HepG2 (cell line): ENCODE data around the gene TRPV6. TPM values are rescaled to one million over a fixed set of nuclear protein-coding genes. Genes with fewer than 3 reads are reported as not detected.

Experiments
- ATAC-seq: fragments of 200-7000 bp; cut with Tn5 transposase; 3 replicates; pipeline ENCODE4 v1.9.1; 2020; ENCODE audit warnings: mild to moderate bottlenecking, moderate library complexity
- BruUV-seq: library from RNA; stranded (reverse); fragments of 400-500 nt; replicated peaks from 2 replicates; lab custom pipeline; 2021; lab: Mats Ljungman, UMichigan
- CTCF ChIA-PET: fragments of 300-600 bp; formaldehyde crosslinking; extraction: SDS; loops from one replicate; lab custom pipeline; 2021; ENCODE audit warnings: low total read pairs, inconsistent platforms, low intra/inter-chr PET ratio; lab: Yijun Ruan, JAX
- POLR2A ChIA-PET: fragments of 350-600 bp; sonication (Branson Sonifier 250); formaldehyde crosslinking; loops from one replicate; lab custom pipeline; 2020; ENCODE audit warnings: antibody characterized with exemption, inconsistent platforms; lab: Yijun Ruan, JAX
- DNase-seq: peaks from one replicate; pipeline ENCODE4 v3.0.0-alpha.2; 2015; ENCODE audit warnings: low spot score
- FAIRE-seq: peaks from 3 replicates; lab custom pipeline; 2011; peaks lifted over from hg19 to GRCh38; lab: Jason Lieb, UNC
- H2AFZ ChIP-seq: one replicate; pipeline ENCODE4 v1.6.1; 2011; ENCODE audit warnings: low read length, inconsistent platforms
- H3K27ac ChIP-seq: fragments of 300-600 bp; 3 replicates; pipeline ENCODE4 v1.8.0; 2011; ENCODE audit warnings: mixed run types, mild to moderate bottlenecking, mixed read lengths, low read length, inconsistent platforms; ENCODE audit not compliant: insufficient read depth; ENCODE audit errors: extremely low read length
- H3K27me3 ChIP-seq, 2 experiments: fragments of 200-600 bp in 1 of 2; 2 replicates in 1 of 2; 3 replicates in 1 of 2; pipeline versions ENCODE4 v1.6.0 to v1.8.0; 2011; ENCODE audit warnings: low read length in 2 of 2, mild to moderate bottlenecking in 2 of 2, moderate library complexity in 2 of 2, inconsistent platforms in 1 of 2; ENCODE audit not compliant: insufficient read depth in 2 of 2, control insufficient read depth in 1 of 2
- H3K36me3 ChIP-seq, 2 experiments: fragments of 200-600 bp in 1 of 2; replicated peaks in 1 of 2; 2 replicates in 1 of 2; 3 replicates in 1 of 2; pipeline versions ENCODE4 v1.5.1 to v1.8.0; 2011; ENCODE audit warnings: low read length in 2 of 2, inconsistent platforms in 1 of 2; ENCODE audit not compliant: insufficient read depth in 2 of 2, control insufficient read depth in 1 of 2
- H3K4me1 ChIP-seq: 2 replicates; pipeline ENCODE4 v1.5.1; 2012; ENCODE audit warnings: low read length, inconsistent platforms; ENCODE audit not compliant: insufficient read depth
- H3K4me2 ChIP-seq: 2 replicates; pipeline ENCODE4 v1.6.0; 2011; ENCODE audit warnings: low read depth, low read length, inconsistent platforms
- H3K4me3 ChIP-seq, 3 experiments: fragments of 200-600 bp in 1 of 3; sonication (generic), shearing (Covaris generic) in 1 of 3; replicated peaks in 1 of 3; 2 replicates each; pipeline ENCODE4 v1.5.1; 2011 to 2016; ENCODE audit warnings: low read length in 3 of 3, inconsistent platforms in 2 of 3, low read depth in 2 of 3, mild to moderate bottlenecking in 2 of 3, control low read depth in 1 of 3, mixed read lengths in 1 of 3; ENCODE audit not compliant: insufficient read depth in 1 of 3
- H3K79me2 ChIP-seq: one replicate; pipeline ENCODE4 v1.6.1; 2011; ENCODE audit warnings: low read length, inconsistent platforms; ENCODE audit not compliant: insufficient read depth
- H3K9ac ChIP-seq: 2 replicates; pipeline ENCODE4 v1.6.0; 2011; ENCODE audit warnings: mild to moderate bottlenecking, low read depth, low read length, inconsistent platforms; ENCODE audit not compliant: insufficient read depth
- H3K9me3 ChIP-seq: 2 replicates; pipeline ENCODE4 v1.5.1; 2012; ENCODE audit warnings: mild to moderate bottlenecking, low read length
- H4K20me1 ChIP-seq: 2 replicates; pipeline ENCODE4 v1.6.0; 2011; ENCODE audit warnings: inconsistent platforms, mild to moderate bottlenecking, low read length, moderate library complexity; ENCODE audit not compliant: insufficient read depth
- BRF2 ChIP-seq: sonication (generic); formaldehyde crosslinking; IDR thresholded peaks from 2 replicates; pipeline ENCODE4 v1.8.1; 2022; ENCODE audit warnings: mild to moderate bottlenecking, missing genetic modification reagents
- CC2D1A ChIP-seq: sonication (generic); formaldehyde crosslinking; IDR thresholded peaks from 2 replicates; pipeline ENCODE4 v1.8.1; 2023; ENCODE audit warnings: mild to moderate bottlenecking, missing genetic modification reagents
- ZBTB25 ChIP-seq: IDR thresholded peaks from 2 replicates; pipeline ENCODE4 v1.6.1; 2018; ENCODE audit warnings: missing genetic modification reagents
- ZNF703 ChIP-seq: sonication (generic); formaldehyde crosslinking; IDR thresholded peaks from 2 replicates; pipeline ENCODE4 v1.5.1; 2020; ENCODE audit warnings: missing genetic modification reagents, mild to moderate bottlenecking, moderate library complexity, borderline replicate concordance
- WGBS: methylation state at CpG from one replicate; pipeline ENCODE4 v1.1.6; 2017; ENCODE audit warnings: low lambda C conversion rate; 5-methylcytosine and 5-hydroxymethylcytosine counted together
- in situ Hi-C: cut with HindIII; loops from 2 replicates; pipeline ENCODE4 v1.10.0; 2017; ENCODE audit warnings: low pct_unique_long_range_greater_than_20kb; ENCODE audit not compliant: extremely low pct_ligation_motif_present
- intact Hi-C: fragments of 100-400 bp; cut with micrococcal nuclease; formaldehyde crosslinking; loops from one replicate; pipeline ENCODE4 v1.10.0; 2022; ENCODE audit not compliant: unreplicated experiment
- polyA plus RNA-seq, 8 experiments: library from polyadenylated mRNA; depleted of rRNA in 3 of 8; stranded (reverse) in 7 of 8; unstranded in 1 of 8; fragments of >200 nt; fragmentation: Illumina TruSeq in 4 of 8; extraction: Trizol in 4 of 8; gene quantifications; 2 replicates each; pipeline versions ENCODE4 v1.2.1 to v1.2.3, GENCODE V29; 2011 to 2016; ENCODE audit warnings: low read depth in 4 of 8, missing spikeins in 1 of 8, mixed read lengths in 1 of 8; ENCODE audit not compliant: insufficient read depth in 1 of 8
- total RNA-seq, 5 experiments: library from RNA; depleted of rRNA; stranded (reverse); fragments of >200 nt; fragmentation: Illumina TruSeq; extraction: Trizol; gene quantifications; 2 replicates each; pipeline ENCODE4 v1.2.3, GENCODE V29; 2016; ENCODE audit warnings: low read depth in 1 of 5

The TRPV6 gene
- total and polyA plus RNA-seq, 2 of the 13 experiments (the other 11 are each of a cell fraction or from before 2014, with no cell fraction given) = not detected

GRCh38 chr7:142930126-142930730 is 44.7 kb upstream of the TRPV6 start:
- BruUV-seq = no TSS peak

More at GRCh38 chr7:142930126-142930730, 44.7 kb upstream of the TRPV6 start:
- FAIRE-seq (no peak), ATAC-seq (no peak), DNase-seq (no peak)
- no peak overlapping the region for H3K4me2 ChIP-seq
- no peaks in the 10 kb centered on the region for H3K9me3 ChIP-seq
- WGBS = 0% methylated on average over 9 of the region's 11 CpGs
- no peak overlapping the region for H2AFZ ChIP-seq
- no peaks in the 10 kb centered on the region for H3K4me1 ChIP-seq
- peaks cover 0 to 4% of the 10 kb centered on the region in 2 experiments; a peak in 1 of 5 replicates for H3K27me3 ChIP-seq
- intact Hi-C loops (no loop called here), in situ Hi-C loops (no loop called here)
- no peaks in the 10 kb centered on the region for H4K20me1 ChIP-seq
- TF ChIP-seq ZBTB25 (no peak), BRF2 (CRISPR knock-in tag) (no peak), CC2D1A (CRISPR knock-in tag) (no peak), ZNF703 (CRISPR knock-in tag) (no peak)
- H3K79me2 ChIP-seq = no peaks in the 10 kb centered on the region
- H3K4me3 ChIP-seq = no peak overlapping the region
- no peaks in the 10 kb centered on the region for H3K36me3 ChIP-seq
- H3K9ac ChIP-seq = no peak overlapping the region
- ChIA-PET CTCF (no interaction called here), POLR2A (no interaction called here)
- no peak overlapping the region for H3K27ac ChIP-seq
